T-helper 2 cell treated with Interferon-gamma antibody and Interleukin-4, amounts not matched to agents 100 ng/mL and 5 ng/mL, for 36 hours (primary cell): ENCODE data around the gene PTPRD. TPM values are rescaled to one million over a fixed set of nuclear protein-coding genes. Genes with fewer than 3 reads are reported as not detected.

ENCODE experiments used
- intact Hi-C: fragments of 100-400 bp; cut with micrococcal nuclease; formaldehyde crosslinking; loops from one replicate; pipeline ENCODE4 v1.15.1; 2023
- total RNA-seq: library from RNA; stranded (reverse); gene quantifications from 2 replicates; pipeline ENCODE4 v1.2.3, GENCODE V29; 2022

The PTPRD gene
- total RNA-seq, 1 donor from 2014 or later = not detected

- intact Hi-C loops = no loop called here
Observed at GRCh38 chr9:8876303-8876702, 1736.5 kb downstream of the PTPRD start.

DNA sequence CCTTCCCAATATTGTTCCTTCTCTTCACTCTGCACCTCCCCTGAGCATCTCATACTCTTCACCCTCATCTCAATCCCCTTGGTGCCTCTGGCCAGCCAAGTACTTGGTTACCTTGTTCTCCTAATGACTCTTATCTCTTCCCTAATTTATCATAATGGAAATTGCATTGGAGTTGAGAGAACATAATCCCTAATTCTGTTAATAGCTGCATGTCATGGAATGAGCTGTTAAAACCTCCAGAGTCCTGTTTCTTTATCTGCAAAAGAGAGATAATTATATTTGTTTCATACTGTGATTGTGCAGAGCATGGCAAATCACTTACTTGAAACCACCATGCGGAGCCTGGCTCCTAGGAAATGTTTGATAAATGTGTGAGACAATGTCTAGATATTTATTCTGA lies 1738.3 kb downstream of the PTPRD start:
- intact Hi-C loops = no loop called here

- intact Hi-C loops = no loop called here
Observed at GRCh38 chr9:8872802-8873201, 1740.0 kb downstream of the PTPRD start.

DNA sequence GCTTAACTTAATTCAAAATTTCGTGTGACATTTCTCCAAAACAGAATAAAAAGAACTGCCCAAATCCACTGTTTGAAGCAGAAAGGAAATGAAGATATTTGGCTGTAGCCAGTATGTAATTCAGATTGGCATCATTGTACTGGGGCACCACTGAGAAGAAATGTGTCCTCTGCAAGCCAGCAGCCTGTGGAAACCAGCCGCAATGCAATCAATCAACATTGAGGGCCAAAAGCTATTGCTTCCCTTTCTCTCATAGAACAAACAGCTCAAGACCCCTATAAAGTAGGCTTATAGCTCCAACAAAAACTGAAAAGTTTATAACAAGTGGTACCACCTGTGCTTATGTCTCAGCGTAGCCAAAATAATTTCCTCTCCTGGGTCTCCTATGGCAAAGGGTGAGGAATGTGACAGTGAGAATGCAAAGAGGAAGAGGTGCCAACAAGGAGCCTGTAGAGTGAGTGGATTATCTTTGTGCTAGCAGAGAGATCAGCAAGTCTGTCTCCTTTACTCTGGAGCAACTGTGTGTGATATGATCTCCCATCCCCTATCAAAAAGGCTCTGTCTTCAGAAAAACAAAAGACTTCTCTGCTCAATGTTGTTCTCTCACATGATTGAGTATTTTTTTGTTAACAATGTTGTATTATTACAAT lies 1740.9 kb downstream of the PTPRD start:
- intact Hi-C loops = no loop called here

DNA sequence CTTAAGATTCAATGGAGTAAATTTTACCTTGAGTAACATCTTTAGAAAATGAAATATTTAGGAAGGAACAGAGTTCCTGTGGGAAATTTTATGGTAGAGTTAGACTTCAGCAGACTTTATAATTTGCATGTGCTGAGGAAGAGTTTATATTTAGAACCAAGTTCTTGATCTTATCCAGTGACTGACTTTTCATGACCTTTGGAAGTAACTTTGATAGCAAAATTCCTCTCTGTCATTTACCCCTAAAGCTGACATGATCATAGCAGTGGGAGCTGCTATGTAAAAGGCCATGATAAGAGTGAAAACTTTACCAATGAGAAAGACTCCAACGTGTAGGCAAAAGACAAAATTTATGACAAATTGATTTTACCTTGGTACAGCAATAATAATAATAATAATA lies 1741.4 kb downstream of the PTPRD start:
- intact Hi-C loops = no loop called here

DNA sequence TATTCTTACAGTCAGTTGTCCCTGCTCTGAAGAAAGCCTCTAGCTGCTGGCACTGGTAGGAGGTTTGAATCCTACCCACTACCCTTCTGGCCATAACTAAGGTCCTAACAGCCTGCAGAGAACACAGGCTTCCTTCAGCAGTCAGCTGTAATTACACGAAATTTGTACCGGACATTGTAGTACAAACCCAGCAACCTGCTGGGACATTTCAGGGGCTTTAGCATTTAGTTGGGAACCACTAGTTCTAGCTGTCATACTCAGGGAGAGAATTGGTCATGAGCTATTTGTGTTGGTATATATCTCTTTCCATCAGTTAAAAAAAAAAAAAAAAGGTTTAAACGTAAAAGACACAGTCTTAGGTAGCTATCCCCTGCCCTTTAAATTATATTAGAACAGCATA lies 1743.0 kb downstream of the PTPRD start:
- intact Hi-C loops = no loop called here

GRCh38 chr9:8868632-8869031 lies 1744.2 kb downstream of the PTPRD start:
- intact Hi-C loops = no loop called here

- intact Hi-C loops = no loop called here
Observed at GRCh38 chr9:8867148-8867547, 1745.7 kb downstream of the PTPRD start.

DNA sequence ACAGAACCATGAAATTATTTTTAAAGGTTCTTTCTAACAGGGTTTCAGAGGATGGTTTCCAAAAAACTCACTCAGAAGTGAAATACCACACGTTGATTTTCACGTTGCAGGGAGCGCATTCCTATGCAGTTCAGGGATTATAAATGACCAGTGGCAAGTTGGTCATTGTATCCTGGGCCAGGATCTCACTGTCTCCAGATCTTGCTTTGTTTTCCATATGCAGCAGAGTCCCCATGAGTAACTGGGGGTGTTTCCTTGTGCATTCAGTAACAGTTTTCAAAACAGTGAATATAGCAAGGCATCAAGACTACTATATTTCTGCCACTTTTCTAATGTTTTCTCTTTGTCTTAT lies 1748.3 kb downstream of the PTPRD start:
- intact Hi-C loops = no loop called here

- intact Hi-C loops = no loop called here
Observed at GRCh38 chr9:8863886-8864544, 1748.8 kb downstream of the PTPRD start.

GRCh38 chr9:8863069-8863468 lies 1749.7 kb downstream of the PTPRD start:
- intact Hi-C loops = no loop called here

- intact Hi-C loops = no loop called here
Observed at GRCh38 chr9:8860925-8861324, 1751.9 kb downstream of the PTPRD start.

- intact Hi-C loops = no loop called here
Observed at GRCh38 chr9:8860086-8860485, 1752.7 kb downstream of the PTPRD start.

GRCh38 chr9:8859416-8859815 lies 1753.4 kb downstream of the PTPRD start:
- intact Hi-C loops = no loop called here

DNA sequence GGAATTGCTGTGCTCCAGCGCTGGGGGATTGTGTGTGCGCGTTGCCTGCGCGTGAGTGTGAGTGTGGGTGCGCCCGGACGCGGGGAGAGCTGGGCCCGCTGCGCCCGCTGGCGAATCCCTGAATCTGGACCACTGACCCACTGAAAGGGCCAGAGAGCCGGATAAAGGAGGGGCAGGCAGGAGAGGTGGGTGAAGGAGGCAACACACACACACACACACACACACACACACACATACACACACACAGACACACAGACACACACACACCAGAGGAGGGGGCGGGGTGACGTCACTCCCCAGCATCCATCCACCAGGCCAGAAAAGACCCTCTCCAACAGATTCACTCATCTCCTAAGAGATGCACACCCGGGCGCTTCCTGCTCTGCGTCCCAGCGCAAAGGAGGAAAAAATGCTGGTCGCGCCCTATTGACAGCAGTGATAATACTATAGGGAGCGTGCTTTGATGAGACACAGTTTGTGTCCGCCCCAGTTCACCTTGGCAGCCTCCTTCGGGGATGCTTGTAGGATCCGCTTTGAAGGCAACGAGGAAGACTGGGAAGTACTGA lies 1754.1 kb downstream of the PTPRD start:
- intact Hi-C loops = no loop called here

GRCh38 chr9:8857926-8858595 lies 1754.7 kb downstream of the PTPRD start:
- intact Hi-C loops = no loop called here

- intact Hi-C loops = no loop called here
Observed at GRCh38 chr9:8857068-8857925, 1755.5 kb downstream of the PTPRD start.

DNA sequence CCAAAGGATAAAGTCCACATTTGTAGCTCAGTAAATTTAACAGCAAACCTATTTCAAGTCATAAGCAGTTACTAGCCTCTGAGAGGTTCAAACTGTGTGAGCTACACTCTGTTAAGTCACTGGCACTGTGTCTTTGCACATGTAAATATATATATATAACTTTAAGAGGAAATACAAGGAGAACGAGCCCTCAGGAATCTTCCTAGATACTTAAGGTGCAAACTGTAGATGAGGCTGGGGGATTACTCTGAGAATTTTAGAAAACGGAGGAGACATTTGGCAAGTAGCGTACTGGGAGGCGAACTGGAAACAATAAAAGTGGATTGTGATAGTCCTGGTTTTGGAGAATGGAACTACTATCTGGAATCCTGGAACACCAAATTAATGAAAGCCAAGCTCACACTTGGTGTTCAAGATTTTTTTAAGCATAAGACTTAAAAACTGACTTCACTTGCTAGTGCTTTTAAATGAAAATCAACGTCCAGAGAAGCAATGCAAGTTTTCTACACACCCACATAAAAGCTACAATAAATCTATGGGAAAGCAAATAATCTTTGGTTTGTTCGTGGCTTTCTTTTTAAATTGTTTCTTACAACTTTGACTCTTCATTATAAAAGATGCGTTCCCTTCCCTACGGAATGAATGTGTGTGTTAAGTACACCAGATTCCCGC lies 1756.3 kb downstream of the PTPRD start:
- intact Hi-C loops = no loop called here

DNA sequence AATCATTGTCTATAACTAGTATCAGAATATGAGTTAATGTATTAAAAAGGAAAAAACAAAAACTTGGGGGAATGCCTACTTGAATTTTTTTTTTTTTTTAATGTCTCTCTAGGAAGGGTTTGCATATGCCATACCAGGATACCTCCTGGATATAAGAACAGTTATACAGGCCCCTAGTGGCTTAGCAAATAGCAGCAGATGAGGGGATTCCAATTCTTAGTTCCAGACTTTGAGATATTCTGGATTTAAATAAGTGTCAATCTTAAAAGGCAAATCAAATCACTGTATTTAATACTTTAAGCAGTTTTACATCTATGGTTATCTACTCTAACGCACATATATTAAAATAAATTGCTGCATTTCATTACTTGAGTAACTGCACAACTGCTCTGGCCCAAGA lies 1757.8 kb downstream of the PTPRD start:
- intact Hi-C loops = no loop called here

DNA sequence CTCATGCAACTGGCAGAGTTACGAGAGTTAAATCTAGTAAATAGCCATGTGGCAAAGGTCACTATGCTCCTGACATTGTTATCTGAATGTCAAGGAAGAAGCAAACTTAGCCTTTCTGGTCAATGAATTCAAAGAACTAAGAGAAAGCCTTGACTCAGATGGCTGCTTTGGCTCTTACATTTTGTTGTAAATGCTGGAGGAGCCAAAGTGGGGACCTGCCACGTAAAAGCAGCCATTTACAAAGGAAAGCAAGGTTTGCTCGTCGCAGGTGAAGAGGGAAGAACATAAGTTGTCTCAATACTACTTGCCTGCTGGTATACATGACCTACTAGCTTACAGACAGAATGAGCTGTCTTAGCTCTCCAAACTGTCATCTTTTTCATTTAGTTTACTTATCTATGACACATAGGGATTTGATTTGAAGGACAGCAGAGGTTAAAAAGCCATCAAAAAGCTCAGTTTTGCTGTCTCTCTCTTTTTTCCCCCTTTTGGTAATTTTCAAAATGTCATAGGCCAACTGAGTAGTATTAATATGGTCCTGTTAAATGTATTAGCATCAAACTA lies 1760.4 kb downstream of the PTPRD start:
- intact Hi-C loops = no loop called here

- intact Hi-C loops = no loop called here
Observed at GRCh38 chr9:8850914-8851313, 1761.9 kb downstream of the PTPRD start.
